Embryonic facial prominence (tissue), 1 donor: Measurements from ENCODE around the gene CCBE1.
"Not testable (repeated sequence)": the region's sequence is repeated elsewhere in the genome, so short reads cannot be mapped to it uniquely, and the experiment has no call there.

Experiments used
- DNase-seq: peaks from one replicate; pipeline ENCODE4 v3.0.0-alpha.2; 2016; ENCODE audit errors: extremely low spot score

CCBE1 gene

DNA sequence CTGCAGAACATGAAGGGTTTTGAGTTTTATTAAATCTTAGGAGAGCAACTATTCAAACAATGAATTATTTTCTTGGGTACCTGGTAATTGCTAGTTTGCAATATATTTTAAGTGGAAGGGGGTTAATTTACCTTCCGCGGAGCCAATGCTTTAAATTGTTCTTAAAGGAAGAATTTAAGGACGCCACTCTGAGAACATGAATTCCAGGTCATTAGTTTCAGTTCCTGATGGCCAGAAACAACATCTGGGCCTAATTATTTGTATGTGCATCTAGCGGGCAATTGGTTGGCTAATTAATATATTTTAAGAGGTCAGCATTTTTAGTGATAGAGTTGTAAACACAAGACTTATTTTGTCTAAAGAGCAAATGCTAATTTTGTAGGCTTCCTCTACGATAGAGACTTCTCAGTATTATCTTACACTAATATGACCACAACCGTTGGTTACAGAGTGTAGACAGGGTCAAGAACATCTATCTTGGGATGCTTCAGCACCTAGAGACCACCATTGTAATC lies 40.8 kb downstream of the CCBE1 start:
- no peak for DNase-seq

DNA sequence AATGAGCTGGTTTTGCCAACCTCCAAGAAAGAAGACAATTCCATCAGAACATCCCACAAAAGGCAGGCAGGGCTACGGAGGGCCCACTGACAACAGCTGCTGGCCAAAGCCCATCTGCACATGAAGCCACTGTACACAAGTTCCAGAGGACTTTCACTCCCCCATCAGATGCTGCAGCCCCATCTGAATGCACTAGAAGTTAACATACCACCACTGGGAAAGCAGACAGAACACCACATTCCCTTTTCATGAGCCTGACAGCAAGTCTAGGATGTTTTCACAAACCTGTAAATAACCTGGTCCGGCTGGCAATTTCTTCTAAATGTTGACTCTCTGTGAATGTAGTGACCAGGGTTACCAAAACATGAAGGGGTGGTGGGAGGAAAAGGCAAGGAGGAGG lies 41.5 kb downstream of the CCBE1 start:
- no peak for DNase-seq

DNA sequence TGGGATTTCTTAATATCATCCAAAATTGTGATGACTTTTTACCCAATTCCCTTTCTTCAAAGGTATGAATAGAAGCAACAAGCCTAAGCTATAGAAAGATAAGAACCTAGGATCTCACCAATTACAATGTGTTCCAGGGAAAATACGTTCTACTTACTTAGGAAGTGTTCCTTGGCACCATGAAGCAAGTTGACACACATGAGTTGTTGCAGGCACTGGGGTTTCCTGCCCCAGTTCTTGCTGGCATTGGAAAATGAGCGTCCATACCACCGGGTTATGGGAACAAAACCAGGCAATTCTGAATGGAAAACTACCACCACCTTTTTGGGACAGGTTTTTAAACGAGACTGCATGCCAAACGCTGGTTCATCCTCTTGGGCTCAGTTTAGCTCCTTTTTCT lies 46.2 kb downstream of the CCBE1 start:
- DNase-seq: no peak

DNA sequence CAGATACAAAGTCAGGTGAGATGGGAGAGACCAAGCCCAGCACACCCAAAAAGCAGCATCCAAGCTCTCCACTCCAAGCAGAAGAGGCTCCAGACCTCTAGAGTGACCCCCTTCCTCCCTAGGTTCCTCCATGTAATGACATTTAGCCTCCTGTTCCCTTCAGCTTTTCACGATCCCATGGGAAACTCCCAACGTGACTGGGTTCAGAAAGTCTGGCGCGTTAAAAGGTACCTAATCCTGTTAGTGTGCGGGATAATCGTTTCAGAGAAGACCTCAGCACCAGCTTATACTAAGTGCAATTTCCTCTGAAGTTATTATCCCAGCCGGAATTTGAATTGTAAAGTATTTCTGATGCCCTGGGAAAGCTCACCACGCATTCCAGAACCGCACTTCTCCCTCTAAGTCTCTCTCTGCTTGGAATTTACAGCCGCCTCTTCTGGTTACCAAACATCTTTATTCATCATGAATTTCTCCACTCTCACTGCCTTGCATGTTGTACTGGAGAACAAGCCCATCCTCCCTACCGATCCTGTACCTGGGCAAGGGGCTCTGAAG lies 46.9 kb downstream of the CCBE1 start:
- no peak for DNase-seq

DNA sequence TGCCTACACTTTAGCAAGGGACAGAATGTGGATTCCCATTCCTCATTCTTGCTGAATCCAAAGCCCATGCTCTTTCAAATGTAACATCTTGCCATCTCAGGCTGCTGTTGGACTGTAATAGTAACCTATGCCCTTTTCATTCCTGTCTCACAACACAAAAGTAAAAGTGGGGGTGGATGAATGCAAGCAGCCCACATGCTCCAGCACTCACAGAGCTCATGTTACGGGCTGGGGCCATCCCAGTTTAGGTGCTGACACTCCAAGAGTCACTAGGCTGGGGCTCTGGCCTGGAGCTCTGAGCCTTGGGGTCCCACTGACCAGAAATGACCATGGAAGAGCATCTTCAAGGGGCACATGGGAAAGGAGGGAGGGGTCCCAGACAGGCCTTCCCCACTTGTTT lies 47.6 kb downstream of the CCBE1 start:
- no peak for DNase-seq

DNA sequence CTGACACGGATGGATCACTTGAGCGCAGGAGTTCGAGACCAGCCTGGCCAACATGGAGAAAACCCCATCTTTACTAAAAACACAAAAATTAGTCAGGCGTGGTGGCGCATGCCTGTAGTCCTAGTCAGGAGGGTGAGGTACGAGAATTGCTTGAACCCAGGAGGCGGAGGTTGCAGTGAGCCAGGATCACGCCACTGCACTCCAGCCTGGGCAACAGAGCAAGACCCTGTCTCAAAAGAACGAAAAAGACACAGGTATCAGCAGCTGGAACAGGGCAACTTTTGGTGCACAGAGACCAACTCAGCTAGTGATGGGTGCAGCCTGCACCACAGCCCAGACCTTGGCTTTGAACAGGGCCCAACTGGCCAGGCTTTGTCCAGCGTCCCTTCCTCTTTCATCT lies 48.8 kb downstream of the CCBE1 start:
- not testable (repeated sequence) for DNase-seq

DNA sequence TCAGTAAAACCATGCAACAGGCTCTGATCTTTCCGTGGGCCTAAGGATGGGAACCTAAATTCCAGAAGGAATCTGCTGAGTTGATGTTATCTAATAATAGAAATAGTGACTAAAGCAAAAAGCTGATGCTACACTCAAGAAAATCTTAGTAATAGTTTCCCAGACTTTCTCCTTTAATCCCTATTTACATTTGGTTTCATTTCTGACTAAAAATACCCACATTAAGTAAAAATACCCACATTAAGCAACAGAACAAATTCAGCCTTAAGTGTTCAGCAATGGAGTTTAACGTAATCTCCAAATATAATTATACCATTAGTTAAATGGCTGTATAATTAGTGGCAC lies 50.3 kb downstream of the CCBE1 start:
- no peak for DNase-seq

DNA sequence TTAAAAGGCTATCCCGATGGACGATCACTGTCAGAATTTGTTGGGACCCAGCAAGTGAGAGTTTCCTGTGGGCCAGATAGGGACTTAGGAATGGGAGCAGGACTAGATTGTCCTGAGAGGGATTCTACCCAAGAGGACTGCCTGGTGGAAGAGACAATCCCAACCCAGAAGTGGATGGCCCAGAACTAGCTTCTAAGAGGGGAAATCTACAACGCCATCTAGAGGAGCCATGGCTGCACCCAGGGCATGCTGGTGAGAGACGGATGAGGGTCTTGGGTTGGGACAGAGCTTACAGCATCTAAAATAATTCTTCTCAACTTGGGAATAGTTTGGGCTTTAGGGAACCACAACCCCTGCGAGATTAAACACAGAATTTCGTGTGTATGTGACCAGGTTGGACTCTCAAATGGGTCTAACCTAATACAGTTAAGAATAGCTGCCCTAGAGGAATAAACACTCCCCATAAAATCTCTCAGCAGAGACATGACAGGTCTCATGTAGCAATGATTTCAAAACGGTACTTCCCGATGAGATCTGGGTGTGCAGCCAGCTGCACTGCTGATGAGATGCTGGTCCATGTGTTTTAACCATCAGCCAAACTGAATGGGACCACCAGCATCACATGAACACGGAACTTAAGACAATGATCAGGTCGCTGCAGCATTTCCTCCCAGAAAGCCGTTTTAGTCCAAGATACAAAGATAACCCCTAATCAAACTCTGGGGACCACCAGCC lies 50.8 kb downstream of the CCBE1 start:
- no peak for DNase-seq

DNA sequence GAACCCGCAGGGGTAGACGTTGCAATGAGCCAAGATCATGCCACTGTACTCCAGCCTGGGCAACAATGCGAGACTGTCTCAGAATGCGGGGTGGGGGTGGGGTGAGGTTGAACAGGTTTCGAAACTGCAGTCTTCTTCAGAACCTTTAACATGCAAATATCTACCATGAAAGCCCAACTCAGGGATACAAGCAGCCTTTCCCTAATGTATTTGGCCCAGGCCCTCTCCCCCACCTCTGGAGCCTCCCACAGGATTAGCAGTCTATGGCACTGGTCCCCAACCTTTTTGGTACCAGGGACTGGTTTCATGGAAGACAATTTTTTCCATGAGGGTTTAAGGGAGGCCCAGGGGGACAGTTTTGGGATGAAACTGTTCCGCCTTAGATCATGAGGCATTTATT lies 53.5 kb downstream of the CCBE1 start:
- no peak for DNase-seq

DNA sequence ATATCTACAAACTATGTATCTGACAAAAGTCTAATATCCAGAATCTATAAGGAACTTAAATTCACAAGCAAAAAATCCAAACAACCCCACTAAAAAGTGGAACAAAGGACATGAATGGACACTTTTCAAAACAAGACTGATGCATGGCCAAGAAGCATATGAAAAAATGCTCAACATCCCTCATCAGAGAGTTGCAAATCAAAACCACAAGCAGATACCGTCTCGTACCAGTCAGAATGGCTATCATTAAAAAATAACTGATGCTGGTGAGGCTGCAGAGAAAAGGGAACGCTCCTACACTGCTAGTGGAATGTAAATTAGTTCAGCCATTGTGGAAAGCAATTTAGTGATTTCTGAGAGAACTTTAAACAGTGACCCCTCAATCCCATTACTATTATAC lies 56.5 kb downstream of the CCBE1 start:
- DNase-seq: no peak

DNA sequence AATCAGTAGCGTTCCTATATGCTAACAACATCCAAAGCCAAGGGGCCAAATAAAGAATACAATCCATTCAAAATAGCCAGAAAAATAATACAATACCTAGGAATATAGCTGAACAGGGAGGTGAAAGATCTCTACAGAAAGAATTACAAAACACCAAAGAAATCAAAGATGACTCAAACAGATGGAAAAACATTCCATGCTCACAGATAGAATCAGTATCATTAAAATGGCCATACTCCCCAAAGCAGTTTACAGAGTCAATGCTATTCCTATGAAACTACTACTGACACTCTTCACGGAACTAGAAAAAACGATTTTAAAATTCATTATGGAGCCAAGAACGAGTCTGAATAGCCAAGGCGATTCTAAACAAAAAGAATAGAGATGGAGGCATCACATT lies 57.4 kb downstream of the CCBE1 start:
- DNase-seq: no peak

DNA sequence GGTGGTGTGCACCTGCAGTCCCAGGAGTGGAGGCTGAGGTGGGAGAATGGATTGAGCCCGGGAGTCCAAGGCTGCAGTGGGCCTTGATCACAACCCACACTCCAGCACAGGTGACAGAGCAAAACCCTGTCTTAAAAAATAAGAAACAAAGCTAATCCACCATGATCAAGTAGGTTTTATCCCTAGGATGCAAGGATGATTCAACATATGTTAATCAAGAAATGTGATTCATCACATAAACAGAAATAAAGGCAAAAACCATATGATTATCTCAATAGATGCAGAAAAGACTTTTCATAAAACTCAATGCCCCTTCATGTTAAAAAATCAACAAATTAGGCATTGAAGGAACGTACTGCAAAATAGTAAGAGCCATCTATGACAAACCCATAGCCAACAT lies 58.1 kb downstream of the CCBE1 start:
- no peak for DNase-seq

DNA sequence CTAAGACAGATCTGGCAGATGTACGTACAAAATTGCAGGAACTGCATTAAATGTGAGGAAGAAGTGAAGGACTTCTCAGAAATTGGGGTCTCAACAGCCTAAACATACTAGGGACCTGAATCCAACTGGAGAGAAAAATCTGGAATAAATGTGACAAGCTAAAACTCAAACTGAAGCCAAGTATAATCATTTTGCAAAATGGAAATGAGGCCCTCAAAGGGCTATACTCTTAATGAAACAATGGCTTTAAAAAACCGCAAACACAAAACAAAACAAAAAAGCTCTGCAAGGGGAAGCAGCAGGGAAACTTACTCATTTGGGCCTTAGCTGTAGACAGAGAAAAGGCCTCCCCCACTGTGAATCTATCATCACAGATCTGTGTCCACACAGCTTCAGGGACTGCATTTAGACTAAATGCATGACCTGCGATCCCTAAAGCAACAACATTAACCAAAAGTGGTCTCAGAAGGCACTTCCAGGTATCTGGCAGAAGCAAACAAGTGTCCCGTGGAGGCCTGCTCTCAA lies 63.2 kb downstream of the CCBE1 start:
- no peak for DNase-seq

DNA sequence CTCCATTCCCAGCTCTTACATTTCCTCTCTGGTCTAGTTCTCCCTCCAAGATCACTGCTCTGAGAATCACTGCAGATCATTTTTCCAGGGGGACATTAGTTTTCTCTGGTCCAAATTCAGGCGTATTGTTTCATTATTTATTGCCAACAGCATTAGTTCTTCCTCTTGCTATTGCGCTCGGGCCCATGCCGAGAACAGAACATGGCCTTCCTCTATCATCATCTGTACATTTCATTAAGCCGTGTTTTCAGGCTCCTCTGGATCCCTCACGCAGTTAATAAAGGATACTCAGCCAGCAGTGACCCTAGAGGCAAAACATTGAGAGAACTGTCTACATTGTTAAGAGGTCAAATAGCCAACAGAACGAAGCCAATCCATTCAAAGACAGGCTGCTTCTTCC lies 63.9 kb downstream of the CCBE1 start:
- no peak for DNase-seq

DNA sequence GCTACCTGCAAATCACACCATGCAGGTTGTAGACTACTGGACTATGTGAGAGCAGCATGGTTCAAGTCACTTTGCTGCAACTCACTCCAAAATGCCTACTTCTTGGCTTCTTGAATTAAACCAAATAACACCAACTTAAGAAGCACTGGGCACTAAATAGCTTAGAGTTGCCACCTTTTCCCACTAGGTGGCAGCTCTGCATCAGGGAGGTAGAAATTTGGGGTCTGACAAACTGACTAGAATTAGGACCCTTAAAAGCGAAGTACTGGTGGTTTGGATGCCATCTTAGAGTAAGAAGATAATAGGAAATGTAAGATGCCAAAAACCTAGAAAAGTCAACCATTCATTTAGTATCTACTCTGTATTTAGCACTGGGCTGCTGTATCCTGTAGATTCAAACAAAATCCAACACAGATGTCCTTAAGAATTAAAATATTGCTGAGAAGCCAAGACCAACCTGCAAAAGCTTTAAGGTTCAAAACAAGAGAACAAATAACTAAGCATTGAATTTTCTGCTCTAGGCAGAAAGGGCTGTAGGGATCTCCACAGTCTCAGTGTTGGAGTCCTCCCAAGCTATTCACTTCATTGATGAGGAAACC lies 65.5 kb downstream of the CCBE1 start:
- DNase-seq: no peak

DNA sequence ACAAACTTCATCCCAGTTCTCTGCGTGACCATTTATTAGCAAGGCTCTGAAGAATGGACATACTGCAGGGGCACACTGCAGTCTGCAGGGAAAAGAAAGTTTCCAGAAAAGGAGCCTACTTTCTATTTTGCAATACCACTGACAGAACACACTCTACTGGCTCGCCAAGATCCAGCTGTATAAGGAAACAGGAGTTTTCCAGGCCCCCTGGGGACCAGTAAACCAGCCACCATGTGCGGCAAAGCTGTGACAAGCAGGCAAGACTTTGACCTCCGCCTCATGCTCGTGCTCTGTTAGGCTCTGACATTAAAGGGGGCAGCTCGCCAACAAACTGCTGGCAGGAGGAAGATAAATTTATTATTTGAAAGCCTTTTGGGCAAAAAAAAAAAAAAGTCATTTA lies 67.3 kb downstream of the CCBE1 start:
- no peak for DNase-seq

DNA sequence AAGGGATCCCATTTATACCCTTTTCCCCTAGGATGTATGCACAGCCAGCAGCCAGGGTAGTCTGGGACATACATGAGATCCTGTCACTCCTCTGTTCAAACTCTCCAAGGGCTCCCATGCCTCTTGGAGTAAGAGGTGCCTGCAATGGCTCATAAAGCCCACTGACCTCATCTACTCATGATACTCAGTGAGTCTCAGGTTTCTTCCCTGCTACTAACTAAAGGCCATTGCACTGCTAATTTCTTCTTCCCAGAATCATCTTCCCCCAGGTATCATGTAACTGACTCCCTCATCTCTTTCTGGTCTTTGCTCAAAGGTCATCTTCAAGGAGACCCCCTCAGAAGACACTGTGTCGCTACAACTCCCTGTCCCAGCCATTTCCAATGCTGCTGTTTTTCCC lies 68.2 kb downstream of the CCBE1 start:
- DNase-seq: no peak

DNA sequence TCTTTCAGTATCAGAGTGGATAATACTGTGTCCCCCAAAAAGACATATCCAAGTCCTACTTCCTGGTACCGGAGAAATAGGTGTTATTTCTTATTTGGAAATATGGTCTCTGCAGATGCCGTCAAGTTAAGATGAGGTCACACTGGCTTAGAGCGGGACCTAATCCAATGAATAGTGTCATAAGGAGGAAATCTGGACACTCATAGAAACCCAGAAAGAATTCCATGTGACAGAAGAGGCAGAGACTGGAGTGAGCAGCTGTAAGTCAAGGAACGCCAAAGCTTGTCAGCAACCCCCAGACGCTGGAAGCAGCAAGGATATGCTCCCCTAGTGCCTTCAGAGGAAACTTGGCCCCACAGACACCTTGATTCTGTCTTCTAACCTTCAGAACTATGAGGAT lies 69.8 kb downstream of the CCBE1 start:
- DNase-seq: no peak

DNA sequence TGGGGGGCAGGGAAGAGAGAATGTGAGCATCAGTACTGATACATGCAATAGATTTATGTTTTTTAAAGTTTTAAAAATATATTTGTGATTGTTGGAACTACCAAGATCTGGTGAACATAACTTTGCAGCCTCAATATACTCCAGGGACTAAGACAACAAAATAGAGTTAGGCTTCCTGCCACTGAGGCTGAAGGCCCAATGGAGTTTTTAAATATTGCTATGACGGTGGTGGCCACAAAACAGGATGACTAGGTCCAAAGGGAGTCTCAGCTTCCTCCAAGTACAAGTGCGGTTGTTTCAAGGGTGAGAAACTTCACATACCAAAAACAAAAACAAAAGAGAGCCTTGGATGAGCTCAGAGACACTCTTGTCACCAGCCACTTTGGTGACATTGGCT lies 72.9 kb downstream of the CCBE1 start:
- DNase-seq: no peak

DNA sequence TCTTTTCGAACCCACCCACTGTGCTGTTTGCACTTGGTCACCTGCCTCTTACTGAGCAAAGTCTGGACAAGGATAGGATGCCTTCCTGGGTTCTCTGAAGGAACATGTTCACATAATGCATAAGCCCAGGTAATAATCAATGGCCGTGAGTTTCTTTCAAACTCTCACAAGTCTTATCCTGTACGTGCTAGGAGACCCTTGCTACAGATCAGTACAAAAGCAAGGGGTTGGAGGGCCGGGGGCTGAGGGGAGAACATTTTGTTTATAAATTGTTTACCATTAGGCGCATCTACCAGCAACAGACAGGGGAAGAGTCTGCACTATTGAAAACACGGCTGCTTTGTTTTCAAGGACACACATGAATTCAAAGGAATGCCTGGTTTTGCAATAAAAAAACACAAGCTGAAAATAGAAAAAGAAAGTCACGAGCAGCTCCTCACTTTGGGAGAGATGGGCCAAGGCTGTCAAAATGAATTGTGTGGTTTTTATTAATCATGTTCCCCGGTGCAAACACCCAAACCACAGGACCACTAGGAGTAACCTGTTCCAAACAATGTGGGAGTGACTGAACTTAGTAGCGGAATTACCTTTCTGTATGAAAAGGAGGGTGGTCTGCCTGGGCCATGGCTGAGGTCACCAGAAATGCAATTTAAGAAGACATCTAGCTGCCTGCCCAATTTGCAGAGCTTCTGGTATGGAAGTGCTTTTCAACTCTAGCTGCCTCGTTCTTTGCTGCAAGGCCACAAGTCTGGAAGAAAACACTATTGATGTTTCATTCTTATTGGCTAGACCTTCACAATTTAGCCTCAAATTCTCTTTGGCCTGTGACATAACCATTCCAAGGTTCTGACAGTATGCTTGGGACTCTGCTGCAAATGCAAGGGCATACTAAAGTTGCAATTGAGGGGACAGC lies 73.5 kb downstream of the CCBE1 start:
- no peak for DNase-seq

DNA sequence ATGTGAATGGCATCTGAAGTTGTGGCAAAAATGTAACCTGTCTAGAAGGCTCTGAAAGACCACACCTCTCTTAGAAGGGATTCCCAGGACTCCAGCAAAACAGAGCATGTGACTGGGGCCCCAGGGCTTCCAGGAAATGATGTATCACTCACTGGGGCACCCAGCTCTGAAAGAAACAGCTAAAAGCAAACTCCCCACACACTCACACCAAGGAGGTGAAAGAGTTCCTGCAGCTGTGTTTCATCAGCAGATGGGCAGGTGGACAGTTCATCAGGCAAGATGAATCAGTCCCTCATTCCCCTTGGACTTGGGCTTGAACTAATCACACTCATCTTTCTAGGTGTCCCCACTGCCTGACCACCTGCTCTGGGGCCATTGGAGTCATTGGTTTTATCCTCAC lies 76.2 kb downstream of the CCBE1 start:
- DNase-seq: no peak

DNA sequence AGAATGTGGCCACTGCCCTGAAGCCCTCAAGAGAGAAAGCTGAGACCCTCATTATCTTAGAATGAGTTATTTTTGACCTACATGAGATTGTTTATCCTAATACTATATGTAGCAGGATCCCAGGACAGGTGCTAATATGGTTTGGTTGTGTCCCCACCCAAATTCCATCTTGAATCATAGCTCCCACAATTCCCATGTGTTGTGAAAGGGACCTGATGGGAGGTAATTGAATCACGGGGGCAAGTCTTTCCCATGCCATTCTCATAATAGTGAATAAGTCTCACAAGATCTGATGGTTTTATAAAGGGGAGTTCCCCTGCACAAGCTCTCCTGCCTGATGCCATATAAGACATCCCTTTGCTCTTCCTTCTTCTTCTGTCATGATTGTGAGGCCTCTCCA lies 76.8 kb downstream of the CCBE1 start:
- DNase-seq: no peak
